GM12873 (cell line): ENCODE data around the gene SARS2.

ENCODE experiments used
- TF ChIP-seq, protein P1 (sequence below): IDR thresholded peaks from 2 replicates; pipeline ENCODE4 v1.5.1; 2012; ENCODE audit warnings: low read depth, mild to moderate bottlenecking, moderate library complexity, low read length, control low read depth; ENCODE audit not compliant: insufficient read depth; ENCODE audit errors: missing control alignments

SARS2 gene

DNA sequence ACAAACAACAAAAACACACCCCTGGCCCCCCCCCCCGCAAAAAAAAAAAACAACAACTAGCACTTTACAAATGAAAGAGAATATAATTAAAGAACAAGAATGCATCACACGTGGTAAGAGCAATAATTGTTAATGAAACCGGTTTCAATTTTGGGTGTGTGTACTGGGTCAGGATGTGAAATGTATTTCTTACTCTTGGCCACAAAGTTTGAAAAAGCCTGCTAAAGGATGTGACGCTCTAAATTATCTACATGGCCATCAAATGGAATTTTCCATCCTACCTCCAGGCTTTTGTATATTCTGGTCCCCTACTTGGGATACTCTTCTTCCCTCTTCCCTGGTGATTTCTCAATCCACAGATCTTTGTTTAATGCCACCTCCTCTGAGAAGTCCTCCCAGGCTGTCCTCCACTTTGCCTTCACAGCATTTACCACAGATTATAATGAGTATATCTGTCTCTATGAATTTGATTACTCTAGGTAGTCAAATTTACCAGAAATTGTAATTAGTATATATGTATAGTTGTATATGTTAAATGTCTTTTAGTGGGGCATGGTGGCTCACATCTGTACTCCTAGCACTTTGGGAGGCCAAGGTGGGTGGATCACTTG lies 2.1 kb downstream of the SARS2 start:
- TF ChIP-seq, protein P1, sequence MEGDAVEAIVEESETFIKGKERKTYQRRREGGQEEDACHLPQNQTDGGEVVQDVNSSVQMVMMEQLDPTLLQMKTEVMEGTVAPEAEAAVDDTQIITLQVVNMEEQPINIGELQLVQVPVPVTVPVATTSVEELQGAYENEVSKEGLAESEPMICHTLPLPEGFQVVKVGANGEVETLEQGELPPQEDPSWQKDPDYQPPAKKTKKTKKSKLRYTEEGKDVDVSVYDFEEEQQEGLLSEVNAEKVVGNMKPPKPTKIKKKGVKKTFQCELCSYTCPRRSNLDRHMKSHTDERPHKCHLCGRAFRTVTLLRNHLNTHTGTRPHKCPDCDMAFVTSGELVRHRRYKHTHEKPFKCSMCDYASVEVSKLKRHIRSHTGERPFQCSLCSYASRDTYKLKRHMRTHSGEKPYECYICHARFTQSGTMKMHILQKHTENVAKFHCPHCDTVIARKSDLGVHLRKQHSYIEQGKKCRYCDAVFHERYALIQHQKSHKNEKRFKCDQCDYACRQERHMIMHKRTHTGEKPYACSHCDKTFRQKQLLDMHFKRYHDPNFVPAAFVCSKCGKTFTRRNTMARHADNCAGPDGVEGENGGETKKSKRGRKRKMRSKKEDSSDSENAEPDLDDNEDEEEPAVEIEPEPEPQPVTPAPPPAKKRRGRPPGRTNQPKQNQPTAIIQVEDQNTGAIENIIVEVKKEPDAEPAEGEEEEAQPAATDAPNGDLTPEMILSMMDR = no peak

DNA sequence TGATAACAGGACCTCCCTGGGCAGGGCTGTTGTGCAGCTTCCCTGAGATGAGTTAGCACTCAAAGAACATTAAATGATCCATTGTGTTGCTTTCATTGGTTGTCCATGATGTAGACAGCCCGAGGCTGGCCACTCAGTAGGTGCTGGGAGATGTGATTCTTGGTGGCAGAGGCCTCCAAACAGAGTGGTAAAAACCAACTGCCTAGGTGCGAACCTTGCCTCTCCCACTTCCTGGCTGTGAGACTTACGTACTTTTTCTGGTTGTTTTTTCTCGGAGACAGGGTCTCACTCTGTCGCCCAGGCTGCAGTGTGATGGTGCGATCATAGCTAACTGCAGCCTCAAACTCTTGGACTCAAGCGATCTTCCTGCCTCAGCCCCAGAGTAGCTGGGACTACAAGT lies 6.2 kb downstream of the SARS2 start:
- TF ChIP-seq, protein P1 = no peak

DNA sequence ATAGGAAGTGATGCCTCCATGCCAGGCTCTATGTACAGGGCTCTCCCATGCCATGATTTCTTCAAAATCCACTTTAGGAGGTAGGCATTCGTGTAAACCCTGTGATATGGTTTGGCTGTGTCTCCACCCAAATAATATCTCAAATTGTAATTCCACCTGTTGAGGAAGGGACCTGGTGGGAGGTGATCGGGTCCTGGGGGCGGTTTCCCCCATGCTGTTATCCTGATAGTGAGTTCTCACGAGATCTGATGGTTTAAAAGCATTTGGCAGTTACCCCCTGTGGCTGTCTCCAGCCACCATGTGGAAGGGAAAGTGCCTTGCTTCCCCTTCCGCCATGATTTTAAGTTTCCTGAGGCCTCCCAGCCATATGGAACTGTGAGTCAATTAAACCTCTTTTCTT lies 8.1 kb downstream of the SARS2 start:
- TF ChIP-seq, protein P1 = no peak

DNA sequence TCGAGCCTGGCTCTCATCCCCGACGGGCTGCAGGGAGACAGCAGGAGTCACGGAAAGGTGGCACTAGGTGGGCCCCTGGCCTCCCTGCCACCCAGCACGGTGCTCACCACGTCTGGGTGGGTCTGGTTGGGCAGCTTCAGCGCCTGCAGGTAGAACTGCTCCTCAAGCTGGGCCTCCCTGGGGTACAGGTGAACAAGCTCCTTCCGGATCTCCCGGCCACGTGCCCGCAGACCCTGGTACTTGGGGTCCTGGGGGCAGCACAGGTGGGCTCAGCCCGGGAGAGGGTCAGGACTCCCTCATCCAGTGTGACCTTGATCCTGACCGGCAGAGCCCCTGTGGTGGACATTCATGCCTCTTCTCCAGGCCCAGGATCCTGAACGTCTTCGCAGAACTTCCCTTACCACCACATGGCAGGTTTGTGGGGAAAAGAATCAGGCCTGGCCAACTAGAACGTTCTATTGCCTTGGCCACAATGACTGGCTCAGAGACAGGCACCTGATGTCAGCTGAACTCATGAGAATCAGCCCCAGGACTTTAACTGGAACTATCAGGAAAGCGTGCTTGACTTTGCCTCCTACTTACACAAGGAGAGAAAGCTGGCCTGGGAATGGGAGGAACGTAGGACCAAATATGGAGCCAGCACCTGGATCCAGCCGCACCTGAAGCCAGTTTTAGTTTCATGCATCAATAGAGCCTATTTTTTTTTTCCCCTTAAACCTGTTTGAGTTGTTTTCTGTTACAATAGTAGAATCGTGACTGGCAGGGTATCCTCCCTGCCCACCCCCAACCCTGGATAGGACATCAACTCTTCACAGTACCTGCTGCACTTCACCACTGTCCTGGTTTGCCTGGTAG lies 8.9 kb downstream of the SARS2 start:
- TF ChIP-seq, protein P1 = no peak

DNA sequence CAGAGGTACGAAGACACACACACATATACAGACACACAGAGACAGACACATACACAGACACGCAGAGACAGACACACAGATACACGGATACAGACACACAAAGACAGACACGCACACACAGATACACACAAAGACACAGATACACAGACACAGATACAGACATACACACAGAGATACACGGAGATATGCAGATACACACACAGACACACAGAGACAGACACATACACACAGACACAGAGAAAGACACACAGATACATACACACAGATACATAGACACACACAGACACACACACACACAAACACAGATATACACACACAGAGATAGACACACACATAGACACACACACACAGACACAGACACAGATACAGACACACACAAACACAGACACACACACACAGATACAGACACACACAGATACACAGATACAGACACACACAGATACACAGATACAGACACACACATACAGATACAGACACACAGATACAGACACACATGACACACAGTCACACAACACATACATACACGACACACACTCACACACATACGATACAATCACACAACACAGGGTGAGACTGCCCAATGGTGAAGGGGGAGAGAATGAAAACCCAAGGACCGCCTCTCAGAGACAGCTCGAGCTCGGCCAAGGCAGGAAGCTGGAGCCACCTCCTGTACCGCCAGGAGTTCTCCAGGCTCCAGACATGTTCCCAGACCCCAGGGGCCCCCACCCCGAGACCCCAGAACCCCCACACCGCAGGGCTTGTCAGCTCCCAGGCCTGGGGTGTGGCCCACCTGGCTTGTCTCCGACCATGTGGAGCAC lies 9.8 kb downstream of the SARS2 start:
- TF ChIP-seq, protein P1 = no peak

DNA sequence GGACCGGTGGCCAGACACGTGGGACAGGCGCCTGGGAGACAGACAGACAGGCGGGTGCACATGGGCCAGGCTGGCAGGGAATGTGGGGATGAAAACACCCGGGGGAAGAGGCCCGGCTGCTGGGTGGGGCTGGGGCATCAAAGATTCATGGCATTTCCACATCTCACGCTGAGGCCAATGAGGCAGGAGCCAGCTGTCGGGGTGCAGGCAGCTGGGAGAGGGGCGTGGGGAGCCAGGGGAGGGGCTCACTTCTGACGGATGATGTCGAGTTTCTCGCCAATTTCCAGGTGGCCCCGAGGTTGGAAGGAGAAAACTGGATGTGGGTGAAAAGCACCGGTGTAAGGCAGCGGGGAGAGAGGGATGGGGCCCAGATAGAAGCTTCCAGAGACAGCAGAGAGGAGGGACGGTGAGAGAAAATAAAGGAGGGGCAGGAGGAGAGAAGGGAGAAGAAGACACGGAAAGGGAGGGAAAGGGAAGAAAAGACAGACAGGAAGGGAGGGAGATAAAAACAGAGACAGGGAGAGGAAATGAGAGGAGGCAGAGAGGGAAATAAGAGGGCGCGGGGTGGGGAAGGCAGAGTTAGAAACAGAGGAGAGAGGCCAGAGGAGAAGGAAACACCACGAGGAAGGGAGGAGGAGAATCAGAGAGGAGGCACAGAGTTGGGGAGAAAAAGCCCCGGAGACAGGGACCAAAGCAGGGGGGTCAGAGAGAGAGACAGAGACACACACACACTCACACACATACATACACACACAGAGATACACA lies 10.5 kb downstream of the SARS2 start:
- TF ChIP-seq, protein P1 = no peak
